Vagina (tissue), 2 donors: ENCODE data around the gene HSCB. TPM values are rescaled to one million over a fixed set of nuclear protein-coding genes. Genes with fewer than 3 reads are reported as not detected.
A peak's percentile ranks its signal among the peaks of the same experiment; 100 is the strongest.

Experiments
- DNase-seq, 2 donors: peaks; one replicate each; pipeline ENCODE4 v3.0.0-alpha.2; 2017; ENCODE audit errors: extremely low spot score in 2 of 2
- H3K27ac ChIP-seq: fragments of 200-600 bp; sonication (generic); one replicate; pipeline ENCODE4 v1.5.1; 2019
- H3K27me3 ChIP-seq: fragments of 200-600 bp; sonication (generic); one replicate; pipeline ENCODE4 v1.5.1; 2019
- H3K36me3 ChIP-seq, 2 donors: fragments of 200-600 bp; sonication (generic); one replicate each; pipeline ENCODE4 v1.5.1; 2017 to 2019
- H3K4me1 ChIP-seq: fragments of 200-600 bp; sonication (generic); one replicate; pipeline ENCODE4 v1.5.1; 2019
- H3K4me3 ChIP-seq, 2 donors: fragments of 200-600 bp; sonication (generic); 1 replicate in 1 of 2; 2 replicates in 1 of 2; pipeline ENCODE4 v1.5.1; 2016 to 2019
- H3K9me3 ChIP-seq: fragments of 200-600 bp; sonication (generic); one replicate; pipeline ENCODE4 v1.5.1; 2019
- CTCF ChIP-seq, 3 experiments: fragments of 450-650 bp in 2 of 3; fragments of 200-600 bp in 1 of 3; sonication (generic) in 1 of 3; IDR thresholded peaks; one replicate each; pipeline ENCODE4 v1.5.1; 2017 to 2019; ENCODE audit warnings: antibody characterized with exemption in 3 of 3, mild to moderate bottlenecking in 2 of 3, moderate library complexity in 2 of 3
- POLR2A ChIP-seq, 2 donors: fragments of 450-650 bp; IDR thresholded peaks; one replicate each; pipeline ENCODE4 v1.6.1; 2017; ENCODE audit warnings: antibody characterized with exemption in 2 of 2, mild to moderate bottlenecking in 2 of 2, moderate library complexity in 2 of 2
- POLR2AphosphoS5 ChIP-seq, 2 donors: sonication (generic); formaldehyde crosslinking; IDR thresholded peaks; one replicate each; pipeline ENCODE4 v1.9.0; 2017; ENCODE audit warnings: antibody characterized with exemption in 2 of 2, mild to moderate bottlenecking in 2 of 2, low read depth in 1 of 2; ENCODE audit not compliant: insufficient read depth in 1 of 2
- intact Hi-C: fragments of 100-400 bp; cut with DNase I; formaldehyde crosslinking; loops from one replicate; pipeline ENCODE4 v1.15.1; 2023
- total RNA-seq: library from RNA; depleted of rRNA; stranded (reverse); fragments of >200 nt; gene quantifications from one replicate; pipeline ENCODE4 v1.2.3, GENCODE V29; 2016

Gene HSCB
- total RNA-seq, 1 donor from 2014 or later, result 15.0 TPM

GRCh38 chr22:28771195-28771791, 29.5 kb downstream of the HSCB start:
- intact Hi-C loops, result no loop called here

GRCh38 chr22:28772633-28773460, 31.0 kb downstream of the HSCB start, which contains the start of gene CCDC117:
Gene CCDC117 (plus strand): TSS chr22:28772695. CDS start chr22:28772850, 155 bp downstream.
- Histone ChIP-seq H3K27ac (peak within 1 kb of the TSS; percentile 99), H3K27me3 (no peaks in the 10 kb centered on the region), H3K4me1 (peaks cover 28% of the 10 kb centered on the region), H3K36me3 (peaks cover 0 to 15% of the 10 kb centered on the region in 2 donors), H3K4me3 (peak within 1 kb of the TSS; percentile 76 to 97), H3K9me3 (no peaks in the 10 kb centered on the region)
- intact Hi-C loops, result no loop called here
- peak; percentile 93 to 96 for DNase-seq
- TF ChIP-seq POLR2A (IDR thresholded peaks at IDR 0.05) (peak; percentile 65 to 89), CTCF (IDR thresholded peaks at IDR 0.05) (no peak), POLR2AphosphoS5 (IDR thresholded peaks at IDR 0.05; ENCODE audit: insufficient read depth in 1 of 2, low read depth in 1 of 2) (peak; percentile 92 to 98)

More at GRCh38 chr22:28771195-28771791, 29.5 kb downstream of the HSCB start:
- Histone ChIP-seq H3K27ac (no peak overlapping the region), H3K9me3 (no peaks in the 10 kb centered on the region), H3K27me3 (no peaks in the 10 kb centered on the region), H3K4me1 (peaks cover 23% of the 10 kb centered on the region), H3K4me3 (no peak overlapping the region), H3K36me3 (peaks cover 0 to 10% of the 10 kb centered on the region in 2 donors)
- no peak for DNase-seq
- no peak for TF ChIP-seq POLR2AphosphoS5 (IDR thresholded peaks at IDR 0.05; ENCODE audit: insufficient read depth in 1 of 2, low read depth in 1 of 2)
- TF ChIP-seq POLR2A (IDR thresholded peaks at IDR 0.05), result no peak
- TF ChIP-seq CTCF (IDR thresholded peaks at IDR 0.05), result no peak

- H3K9me3 ChIP-seq, result no peaks in the 10 kb centered on the region
- TF ChIP-seq POLR2A (IDR thresholded peaks at IDR 0.05) (no peak), POLR2AphosphoS5 (IDR thresholded peaks at IDR 0.05; ENCODE audit: insufficient read depth in 1 of 2, low read depth in 1 of 2) (no peak), CTCF (IDR thresholded peaks at IDR 0.05) (no peak)
- H3K4me1 ChIP-seq, result peaks cover 29% of the 10 kb centered on the region
- peak overlapping the region; percentile 99 for H3K27ac ChIP-seq
- intact Hi-C loops, result no loop called here
- H3K36me3 ChIP-seq, result peaks cover 0 to 17% of the 10 kb centered on the region in 2 donors
- peak overlapping the region; percentile 76 to 97 for H3K4me3 ChIP-seq
- no peak for DNase-seq
- H3K27me3 ChIP-seq, result no peaks in the 10 kb centered on the region
Observed at GRCh38 chr22:28773461-28773867, 31.6 kb downstream of the HSCB start.

- no peak for DNase-seq
- H3K4me3 ChIP-seq, result no peak overlapping the region
- peaks cover 38% of the 10 kb centered on the region for H3K4me1 ChIP-seq
- intact Hi-C loops, result no loop called here
- TF ChIP-seq CTCF (IDR thresholded peaks at IDR 0.05) (no peak), POLR2A (IDR thresholded peaks at IDR 0.05) (no peak), POLR2AphosphoS5 (IDR thresholded peaks at IDR 0.05; ENCODE audit: insufficient read depth in 1 of 2, low read depth in 1 of 2) (no peak)
- no peaks in the 10 kb centered on the region for H3K27me3 ChIP-seq
- peaks cover 0 to 17% of the 10 kb centered on the region in 2 donors for H3K36me3 ChIP-seq
- H3K27ac ChIP-seq, result peak overlapping the region; percentile 17
- H3K9me3 ChIP-seq, result no peaks in the 10 kb centered on the region
Observed at GRCh38 chr22:28774378-28774777, 32.5 kb downstream of the HSCB start.
